ENCODE results near the gene KNL1.
"Not testable (repeated sequence)": the region's sequence is repeated elsewhere in the genome, so short reads cannot be mapped to it uniquely, and the experiment has no call there.

Gene KNL1

DNA sequence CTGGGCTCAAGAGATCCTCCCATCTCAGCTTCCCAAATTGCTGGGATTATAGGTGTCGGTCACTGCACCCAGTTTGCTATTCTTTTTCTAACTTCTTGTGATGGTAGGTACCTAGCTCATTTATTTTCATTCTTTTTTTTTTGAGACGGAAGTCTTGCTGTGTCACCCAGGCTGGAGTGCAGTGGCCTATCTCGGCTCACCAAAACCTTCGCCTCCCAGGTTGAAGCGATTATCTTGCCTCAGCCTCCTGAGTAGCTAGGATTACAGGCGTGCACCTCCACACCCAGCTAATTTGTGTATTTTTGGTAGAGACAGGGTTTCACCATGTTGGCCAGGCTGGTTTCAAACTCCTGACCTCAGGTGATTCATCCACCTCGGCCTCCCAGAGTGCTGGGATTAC is 70.9 kb downstream of the KNL1 start:
- DNase-seq, result no peak

- not testable (repeated sequence) for DNase-seq
Observed at GRCh38 chr15:40676290-40676689, 82.2 kb downstream of the KNL1 start.

- not testable (repeated sequence) for DNase-seq
Observed at GRCh38 chr15:40676906-40677305, 82.9 kb downstream of the KNL1 start.

- DNase-seq, result no peak
Observed at GRCh38 chr15:40680151-40680550, 86.1 kb downstream of the KNL1 start.

- peak in 1 of 4 experiments; percentile 24 for DNase-seq
Observed at GRCh38 chr15:40680959-40681358, 86.9 kb downstream of the KNL1 start.

DNA sequence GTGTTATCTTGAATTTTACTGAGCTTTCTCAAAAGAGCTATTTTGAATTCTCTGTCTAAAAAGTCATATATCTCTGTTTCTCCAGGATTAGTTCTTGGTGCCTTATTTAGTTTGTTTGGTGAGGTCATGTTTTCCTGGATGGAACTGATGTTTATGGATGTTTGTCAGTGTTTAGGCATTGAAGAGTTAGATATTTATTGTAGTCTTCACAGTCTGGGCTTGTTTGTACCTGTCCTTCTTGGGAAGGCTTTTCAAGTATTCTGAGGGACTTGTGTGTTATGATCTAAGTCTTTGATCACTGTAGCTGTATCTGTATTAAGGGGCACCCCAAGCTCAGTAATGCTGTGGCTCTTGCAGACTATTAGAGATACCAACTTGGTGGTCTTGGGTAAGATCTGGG is 90.3 kb downstream of the KNL1 start:
- no peak for DNase-seq

GRCh38 chr15:40685376-40685775 is 91.3 kb downstream of the KNL1 start:
- no peak for DNase-seq

DNA sequence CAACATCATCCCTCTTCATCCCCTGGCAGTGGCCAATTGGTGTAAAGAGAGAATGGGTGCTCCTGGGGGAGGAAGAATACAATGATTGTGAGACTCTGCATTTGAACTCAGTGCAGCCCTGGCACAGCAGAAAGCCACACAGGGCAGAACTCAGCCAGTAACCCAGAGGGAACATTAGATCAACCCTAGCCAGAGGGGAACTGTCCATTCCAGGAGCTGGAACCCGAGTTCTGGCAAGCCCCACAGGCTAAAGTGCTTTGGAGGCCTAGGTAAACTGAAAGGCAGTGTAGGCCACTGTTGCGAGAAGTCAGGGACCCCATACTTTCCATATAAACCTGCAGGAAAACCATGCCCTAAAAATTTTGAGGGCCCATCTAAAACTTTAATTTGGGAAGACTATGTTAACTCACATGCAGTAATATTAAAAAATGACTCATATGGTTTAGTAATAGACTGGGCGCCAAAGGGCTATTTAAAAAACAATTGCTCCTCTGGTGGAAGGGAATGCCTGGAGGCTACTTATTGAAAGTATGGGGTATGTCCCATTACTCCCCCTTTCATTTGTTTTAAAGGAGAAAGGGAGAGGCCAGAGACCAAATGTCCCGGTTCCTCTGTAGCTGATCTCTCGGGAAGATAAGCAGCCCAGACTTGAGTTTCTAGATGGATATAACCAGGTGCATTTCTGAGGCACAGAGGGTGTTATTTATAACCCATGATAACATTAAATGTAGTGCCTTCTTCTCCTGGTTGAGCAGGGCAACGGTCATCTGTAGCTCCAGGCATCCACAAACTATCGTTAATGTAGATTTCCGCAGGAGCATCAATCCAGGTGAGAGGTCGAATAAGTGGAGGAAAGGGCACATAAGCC is 95.1 kb downstream of the KNL1 start:
- DNase-seq, result no peak

- no peak for DNase-seq
Observed at GRCh38 chr15:40691737-40692136, 97.7 kb downstream of the KNL1 start.

- DNase-seq, result peak in 1 of 4 experiments; percentile 16
Observed at GRCh38 chr15:40693904-40694687, 100.0 kb downstream of the KNL1 start.

GRCh38 chr15:40694688-40695468 is 100.8 kb downstream of the KNL1 start, which contains the start of gene RAD51:
Gene RAD51, plus strand, starts transcription at chr15:40695174. Its CDS starts 3,585 bp downstream, at chr15:40698759.
- DNase-seq, result peak; percentile 98 to 99 (median 99)

DNA sequence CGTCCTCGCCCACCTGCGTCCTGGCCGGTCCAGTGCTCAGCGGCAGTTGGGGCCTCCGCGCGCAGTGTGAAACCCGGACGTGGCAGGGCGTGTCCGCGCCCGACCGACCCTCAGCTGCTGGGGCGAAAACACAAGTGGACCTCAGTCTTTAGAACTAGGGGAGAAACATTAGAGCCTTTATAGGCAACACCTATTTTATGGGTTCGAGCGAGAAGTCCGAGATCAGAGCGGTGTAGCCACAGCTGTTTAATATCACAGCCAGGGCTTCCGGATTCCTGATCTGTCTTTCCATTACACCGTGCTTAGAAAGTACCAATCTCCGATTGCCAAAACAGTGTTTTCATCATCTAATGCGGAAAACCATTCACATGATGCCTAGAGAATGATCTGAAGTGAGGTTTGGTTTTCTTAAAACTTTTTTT is 101.4 kb downstream of the KNL1 start:
- peak; percentile 22 to 52 (median 29) for DNase-seq

GRCh38 chr15:40696228-40696627 is 102.2 kb downstream of the KNL1 start:
- DNase-seq, result no peak

DNA sequence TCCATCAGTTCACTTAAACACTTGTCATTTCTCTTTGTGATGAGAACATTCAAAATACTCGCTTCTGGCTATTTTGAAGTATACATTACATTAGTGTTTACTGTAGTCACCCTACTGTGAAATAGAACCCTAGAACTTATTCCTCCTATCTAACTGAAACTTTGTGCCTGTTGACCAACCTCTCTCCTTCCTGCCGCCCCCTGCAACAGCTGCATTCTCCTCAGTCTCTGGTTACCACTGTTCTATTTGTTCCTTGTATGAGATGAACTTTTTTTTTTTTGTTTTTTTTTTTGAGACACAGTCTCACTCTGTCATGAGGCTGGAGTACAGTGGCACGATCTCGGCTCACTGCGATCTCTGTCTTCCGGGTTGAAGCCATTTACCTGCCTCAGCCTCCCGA is 103.9 kb downstream of the KNL1 start:
- no peak for DNase-seq

GRCh38 chr15:40702077-40702476 is 108.0 kb downstream of the KNL1 start:
- DNase-seq, result peak; percentile 18 to 64 (median 44)

GRCh38 chr15:40706121-40706520 is 112.1 kb downstream of the KNL1 start:
- DNase-seq, result no peak
